Islet precursor cell (in vitro differentiated cells): ENCODE measurements around the gene PPP1R2.
"Not testable (repeated sequence)": the region's sequence is repeated elsewhere in the genome, so short reads cannot be mapped to it uniquely, and the experiment has no call there.

Experiments
- DNase-seq: peaks from one replicate; pipeline ENCODE4 v3.0.0-alpha.2; 2018

Gene PPP1R2

DNA sequence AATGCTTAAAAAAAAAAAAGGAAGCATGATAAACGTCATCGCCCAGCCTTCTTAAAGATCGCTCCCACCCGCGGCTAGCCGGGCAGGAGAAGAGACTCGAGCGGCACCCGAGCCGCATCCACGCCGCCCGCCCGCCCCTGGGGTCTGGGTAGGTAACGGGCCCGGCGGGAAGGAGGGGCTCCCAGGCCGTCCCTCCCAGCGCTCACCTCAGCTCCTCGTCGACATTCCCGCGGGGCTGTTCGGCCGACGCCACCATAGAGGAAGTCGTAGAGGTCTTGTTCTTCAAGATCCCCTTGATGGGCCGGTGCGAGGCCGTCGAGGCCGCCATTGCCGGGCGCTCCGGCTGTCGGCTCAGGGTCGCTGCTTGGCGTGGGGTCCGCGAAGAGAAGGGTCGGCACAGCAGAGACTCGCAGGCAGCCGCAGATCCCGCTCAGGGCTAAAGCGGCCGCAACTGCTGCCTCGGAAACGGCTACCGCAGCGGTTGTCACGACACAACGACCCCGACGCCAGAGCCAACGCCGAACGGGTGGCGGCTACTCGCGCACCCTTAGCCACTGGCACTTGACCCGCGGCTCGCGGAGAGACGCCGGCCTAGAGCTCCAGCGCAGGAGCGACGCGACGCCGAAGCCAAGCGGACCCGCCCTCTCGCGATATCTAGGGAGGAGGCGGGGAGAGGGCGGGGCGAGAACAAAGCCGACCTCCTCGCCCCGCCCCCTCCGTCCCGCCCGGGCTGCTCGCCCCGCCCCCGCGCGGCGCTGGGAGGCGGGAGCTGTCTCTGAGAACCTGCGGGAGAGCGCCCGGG is at the start of gene PPP1R2:
TSS of gene PPP1R2 (minus strand) at position 628 of the 802 bp plus-strand sequence. CDS start at position 328, 300 bp downstream.
- DNase-seq, result peak; percentile 95

- no peak for DNase-seq
Observed at GRCh38 chr3:195591852-195592251, 48.7 kb upstream of the PPP1R2 start.

- no peak for DNase-seq
Observed at GRCh38 chr3:195591220-195591619, 48.1 kb upstream of the PPP1R2 start.

DNA sequence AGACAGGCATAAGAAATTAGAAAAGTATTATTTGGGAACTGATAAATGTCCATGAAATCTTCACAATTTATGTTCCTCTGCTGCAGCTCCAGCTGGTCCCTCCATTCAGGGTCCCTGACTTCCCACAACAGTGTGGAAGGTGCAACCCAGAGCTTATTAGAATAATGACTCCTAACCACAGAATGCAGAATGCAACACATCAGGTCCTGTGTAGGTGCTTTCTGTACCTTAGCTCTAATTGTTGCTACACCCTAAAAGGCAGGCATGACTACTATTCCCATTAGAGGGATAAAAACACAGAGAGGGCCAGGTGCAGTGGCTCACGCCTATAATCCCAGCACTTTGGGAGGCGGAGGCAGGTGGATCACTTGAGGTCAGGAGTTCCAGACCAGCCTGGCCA is 47.3 kb upstream of the PPP1R2 start:
- DNase-seq, result not testable (repeated sequence)

DNA sequence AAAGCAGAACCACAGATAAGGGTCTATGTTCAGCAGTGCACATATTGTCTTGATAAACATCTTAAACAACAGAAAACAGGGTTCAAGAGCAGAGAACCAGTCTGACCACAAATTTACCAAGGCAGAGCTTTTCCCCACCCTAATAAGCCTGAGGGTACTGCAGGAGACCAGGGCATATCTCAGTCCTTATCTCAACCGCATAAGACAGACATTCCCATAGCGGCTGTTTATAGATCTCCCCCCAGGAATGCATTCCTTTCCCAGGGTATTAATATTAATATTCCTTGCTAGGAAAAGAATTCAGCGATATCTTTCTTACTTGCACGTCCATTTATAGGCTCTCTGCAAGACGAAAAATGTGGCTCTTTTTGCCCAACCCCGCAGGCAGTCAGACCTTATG is 46.7 kb upstream of the PPP1R2 start:
- not testable (repeated sequence) for DNase-seq

DNA sequence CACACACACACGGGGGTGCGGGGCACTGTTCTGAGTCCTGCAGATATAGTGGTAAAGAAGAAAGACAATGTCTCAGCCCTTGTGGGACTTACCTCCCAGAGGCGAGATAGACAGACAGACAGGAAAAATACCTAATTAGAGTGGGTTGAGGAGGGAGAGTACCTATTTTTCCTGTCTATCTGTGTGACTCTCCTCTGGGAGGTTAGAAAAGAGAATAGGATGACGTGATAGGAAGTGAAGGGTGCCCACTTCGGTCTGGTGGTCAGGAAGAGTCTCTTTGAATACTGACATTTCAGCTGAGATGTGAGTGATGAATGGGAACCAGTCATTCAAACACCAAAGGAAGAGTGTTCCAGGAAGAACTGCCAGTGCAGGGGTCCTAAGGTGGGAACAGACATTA is 44.7 kb upstream of the PPP1R2 start:
- DNase-seq, result no peak

- DNase-seq, result no peak
Observed at GRCh38 chr3:195587406-195587805, 44.3 kb upstream of the PPP1R2 start.

DNA sequence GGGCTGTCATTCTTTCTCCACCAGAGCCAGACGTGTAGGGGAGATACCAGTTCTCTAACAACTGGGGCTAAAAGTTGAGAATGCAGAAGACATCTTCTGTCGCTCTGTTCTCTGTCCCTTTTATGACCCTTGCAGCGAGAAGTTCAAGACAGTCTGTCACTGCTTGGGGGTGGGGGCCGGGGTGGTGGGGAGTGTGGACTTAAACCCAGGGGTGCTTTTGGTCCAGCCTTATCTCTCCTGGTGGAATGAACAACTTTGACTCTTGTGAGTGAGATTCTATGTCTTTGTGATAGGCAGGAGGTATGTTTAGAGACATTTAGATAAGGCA is 41.4 kb upstream of the PPP1R2 start:
- DNase-seq, result no peak

DNA sequence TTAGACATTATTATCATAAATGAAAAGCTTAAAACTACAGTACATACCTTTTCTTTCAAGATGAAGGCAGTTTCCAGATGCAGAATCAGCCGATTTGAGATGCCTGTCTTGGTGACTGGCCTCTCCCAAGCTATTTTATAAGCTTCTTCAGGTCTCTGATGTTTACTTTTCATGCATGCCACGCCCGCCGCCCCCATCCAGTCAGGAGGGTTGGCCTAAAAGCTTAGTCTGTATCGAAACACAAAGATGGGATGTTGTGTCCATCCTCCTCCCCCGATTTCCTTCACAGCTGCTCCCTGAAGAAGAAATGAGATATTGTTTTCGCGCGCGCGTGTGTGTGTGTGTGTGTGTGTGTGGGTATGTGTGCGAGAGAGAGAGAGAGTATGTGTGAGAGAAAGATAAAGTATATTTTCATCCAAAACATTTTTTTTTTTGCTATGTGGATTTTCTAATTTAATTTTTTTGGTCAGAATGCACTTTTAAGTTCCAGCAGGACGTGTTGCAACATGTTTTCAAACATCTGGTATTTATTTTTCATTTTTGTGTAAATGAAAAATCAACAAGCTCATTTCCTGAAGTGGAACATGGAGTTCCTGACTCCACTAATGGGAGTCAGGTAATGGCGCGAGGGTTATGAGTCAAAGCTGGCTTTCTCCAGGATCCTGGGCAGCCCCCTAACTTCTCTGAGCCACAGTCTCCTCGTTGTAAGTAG is 40.9 kb upstream of the PPP1R2 start, which contains the start of gene APOD:
TSS of gene APOD (minus strand) at position 110 of the 712 bp plus-strand sequence. CDS start 4,479 bp downstream, outside the sequence.
- DNase-seq, result no peak

GRCh38 chr3:195582947-195583346 is 39.8 kb upstream of the PPP1R2 start:
- peak; percentile 60 for DNase-seq

- no peak for DNase-seq
Observed at GRCh38 chr3:195580744-195581443, 37.8 kb upstream of the PPP1R2 start.

DNA sequence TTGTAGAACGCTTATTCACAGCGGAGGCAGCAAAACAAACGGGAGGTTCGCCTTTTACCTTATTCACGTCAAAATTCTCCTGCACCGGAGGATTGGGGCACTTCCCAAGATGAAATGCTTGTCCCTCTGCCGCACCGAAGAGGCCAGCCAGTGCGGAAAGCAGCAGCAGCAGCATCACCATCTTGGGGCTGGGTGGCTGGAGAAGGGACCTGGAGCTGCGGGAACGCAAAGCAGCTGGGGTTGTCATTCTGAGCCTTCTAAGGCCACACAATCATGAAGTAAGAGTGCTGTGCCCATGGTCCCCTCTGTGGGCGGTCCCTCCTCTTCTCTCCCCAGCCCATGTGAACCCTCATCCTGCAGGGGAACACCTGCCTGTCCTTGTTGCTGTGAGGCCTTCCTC is 36.2 kb upstream of the PPP1R2 start:
- no peak for DNase-seq

- DNase-seq, result no peak
Observed at GRCh38 chr3:195578565-195578964, 35.4 kb upstream of the PPP1R2 start.

- DNase-seq, result no peak
Observed at GRCh38 chr3:195577645-195578177, 34.6 kb upstream of the PPP1R2 start.

- no peak for DNase-seq
Observed at GRCh38 chr3:195574497-195575304, 31.6 kb upstream of the PPP1R2 start.

- DNase-seq, result no peak
Observed at GRCh38 chr3:195573611-195574496, 30.7 kb upstream of the PPP1R2 start.

- no peak for DNase-seq
Observed at GRCh38 chr3:195571361-195571760, 28.2 kb upstream of the PPP1R2 start.

GRCh38 chr3:195570912-195571311 is 27.8 kb upstream of the PPP1R2 start:
- no peak for DNase-seq

GRCh38 chr3:195570344-195570743 is 27.2 kb upstream of the PPP1R2 start:
- no peak for DNase-seq

GRCh38 chr3:195568630-195569029 is 25.5 kb upstream of the PPP1R2 start:
- no peak for DNase-seq

DNA sequence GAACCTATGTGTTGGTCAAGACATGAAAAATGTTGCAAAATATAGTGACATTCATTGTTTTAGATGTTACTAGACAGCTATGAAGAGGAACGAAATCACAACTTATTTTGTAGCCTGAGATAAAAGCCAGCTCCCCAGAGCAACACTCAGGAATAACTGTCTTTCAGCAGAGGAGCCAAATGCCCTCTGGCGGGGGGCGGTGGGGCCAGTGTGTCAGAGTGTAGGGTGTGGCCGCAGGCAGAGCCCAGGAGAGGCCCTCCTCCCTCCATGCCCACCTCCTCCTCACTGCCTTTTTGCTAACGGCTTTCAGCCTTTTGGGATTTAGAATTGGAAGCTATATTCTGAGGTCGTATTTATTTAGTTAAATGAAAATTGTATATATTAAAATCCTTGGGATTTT is 23.7 kb upstream of the PPP1R2 start:
- peak; percentile 75 for DNase-seq
